HL-60 (cell line): Measurements from ENCODE around the gene SH3RF3.

ENCODE experiments used
- DNase-seq, 2 experiments: peaks; one replicate each; pipeline ENCODE4 v3.0.0-alpha.2; 2010 to 2020; ENCODE audit warnings: low read depth in 1 of 2, low spot score in 1 of 2
- H3K27ac ChIP-seq: fragments of 250-450 bp; sonication (Bioruptor Pico); replicated peaks from 2 replicates; pipeline ENCODE4 v1.5.1; 2020; ENCODE audit warnings: mild to moderate bottlenecking, moderate library complexity
- H3K27me3 ChIP-seq: fragments of 250-450 bp; sonication (Bioruptor Pico); 2 replicates; pipeline ENCODE4 v1.5.1; 2021; ENCODE audit warnings: mild to moderate bottlenecking, moderate library complexity; ENCODE audit not compliant: insufficient read depth, poor library complexity, severe bottlenecking
- H3K4me3 ChIP-seq: replicated peaks from 2 replicates; pipeline ENCODE4 v1.5.1; 2011; ENCODE audit warnings: mild to moderate bottlenecking, control low read depth, low read length; ENCODE audit not compliant: insufficient read depth
- CTCF ChIP-seq: IDR thresholded peaks from one replicate; pipeline ENCODE4 v1.5.1; 2011; ENCODE audit warnings: low read length, control low read depth, inconsistent platforms; ENCODE audit not compliant: insufficient read depth
- GABPA ChIP-seq: IDR thresholded peaks from 2 replicates; pipeline ENCODE4 v1.6.1; 2012; ENCODE audit warnings: low read depth
- POLR2AphosphoS5 ChIP-seq: IDR thresholded peaks from 2 replicates; pipeline ENCODE4 v1.6.1; 2012; ENCODE audit warnings: low read depth
- REST ChIP-seq: IDR thresholded peaks from 2 replicates; pipeline ENCODE4 v1.6.1; 2012; ENCODE audit warnings: low read depth; ENCODE audit not compliant: insufficient replicate concordance
- SPI1 ChIP-seq: IDR thresholded peaks from 2 replicates; pipeline ENCODE4 v1.6.1; 2012; ENCODE audit warnings: low read depth, mild to moderate bottlenecking, borderline replicate concordance

The SH3RF3 gene

GRCh38 chr2:109162999-109163398, 34.0 kb downstream of the SH3RF3 start:
- H3K27ac ChIP-seq = no peak overlapping the region

GRCh38 chr2:109164311-109164710, 35.3 kb downstream of the SH3RF3 start:
- no peak for DNase-seq
- no peak overlapping the region for H3K4me3 ChIP-seq
- H3K27ac ChIP-seq = no peak overlapping the region
- TF ChIP-seq SPI1 (no peak), CTCF (no peak), GABPA (no peak), POLR2AphosphoS5 (no peak), REST (no peak)
- H3K27me3 ChIP-seq = no peaks in the 10 kb centered on the region

More at GRCh38 chr2:109162999-109163398, 34.0 kb downstream of the SH3RF3 start:
- Histone ChIP-seq H3K4me3 (no peak overlapping the region), H3K27me3 (no peaks in the 10 kb centered on the region)
- no peak for TF ChIP-seq REST
- TF ChIP-seq POLR2AphosphoS5 = no peak
- TF ChIP-seq CTCF = no peak
- TF ChIP-seq GABPA = no peak
- no peak for TF ChIP-seq SPI1
- peak in 1 of 2 experiments; percentile 8 for DNase-seq

GRCh38 chr2:109164739-109165221, 35.8 kb downstream of the SH3RF3 start:
- TF ChIP-seq POLR2AphosphoS5 (no peak), SPI1 (peak; percentile 71; the same call in 1 of the 2 replicates), CTCF (no peak)
- DNase-seq = peak in 1 of 2 experiments; percentile 37
- Histone ChIP-seq H3K4me3 (no peak overlapping the region), H3K27me3 (no peaks in the 10 kb centered on the region), H3K27ac (no peak overlapping the region)

GRCh38 chr2:109166811-109167210, 37.8 kb downstream of the SH3RF3 start:
- no peak overlapping the region for H3K27ac ChIP-seq
- no peak overlapping the region for H3K4me3 ChIP-seq
- no peak for DNase-seq
- no peaks in the 10 kb centered on the region for H3K27me3 ChIP-seq
- TF ChIP-seq POLR2AphosphoS5 (no peak), REST (no peak), GABPA (no peak), CTCF (no peak), SPI1 (no peak)
